ENCODE data around the gene STXBP6.

GRCh38 chr14:24990050-24990449, 59.9 kb downstream of the STXBP6 start:
- TF ChIP-seq, protein P1, sequence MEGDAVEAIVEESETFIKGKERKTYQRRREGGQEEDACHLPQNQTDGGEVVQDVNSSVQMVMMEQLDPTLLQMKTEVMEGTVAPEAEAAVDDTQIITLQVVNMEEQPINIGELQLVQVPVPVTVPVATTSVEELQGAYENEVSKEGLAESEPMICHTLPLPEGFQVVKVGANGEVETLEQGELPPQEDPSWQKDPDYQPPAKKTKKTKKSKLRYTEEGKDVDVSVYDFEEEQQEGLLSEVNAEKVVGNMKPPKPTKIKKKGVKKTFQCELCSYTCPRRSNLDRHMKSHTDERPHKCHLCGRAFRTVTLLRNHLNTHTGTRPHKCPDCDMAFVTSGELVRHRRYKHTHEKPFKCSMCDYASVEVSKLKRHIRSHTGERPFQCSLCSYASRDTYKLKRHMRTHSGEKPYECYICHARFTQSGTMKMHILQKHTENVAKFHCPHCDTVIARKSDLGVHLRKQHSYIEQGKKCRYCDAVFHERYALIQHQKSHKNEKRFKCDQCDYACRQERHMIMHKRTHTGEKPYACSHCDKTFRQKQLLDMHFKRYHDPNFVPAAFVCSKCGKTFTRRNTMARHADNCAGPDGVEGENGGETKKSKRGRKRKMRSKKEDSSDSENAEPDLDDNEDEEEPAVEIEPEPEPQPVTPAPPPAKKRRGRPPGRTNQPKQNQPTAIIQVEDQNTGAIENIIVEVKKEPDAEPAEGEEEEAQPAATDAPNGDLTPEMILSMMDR (IDR thresholded peaks at IDR 0.05 in 4 of 5, conservative IDR thresholded peaks at IDR 0.05 in 1 of 5), result no peak
- TF ChIP-seq POLR2A (IDR thresholded peaks at IDR 0.05), result no peak
